ENCODE data around the gene NTSR2. TPM values are rescaled to one million over a fixed set of nuclear protein-coding genes. Genes with fewer than 3 reads are reported as not detected.

Gene NTSR2
- total and polyA plus RNA-seq, 2 experiments from 2014 or later, result 0.10 TPM; not detected in 1

DNA sequence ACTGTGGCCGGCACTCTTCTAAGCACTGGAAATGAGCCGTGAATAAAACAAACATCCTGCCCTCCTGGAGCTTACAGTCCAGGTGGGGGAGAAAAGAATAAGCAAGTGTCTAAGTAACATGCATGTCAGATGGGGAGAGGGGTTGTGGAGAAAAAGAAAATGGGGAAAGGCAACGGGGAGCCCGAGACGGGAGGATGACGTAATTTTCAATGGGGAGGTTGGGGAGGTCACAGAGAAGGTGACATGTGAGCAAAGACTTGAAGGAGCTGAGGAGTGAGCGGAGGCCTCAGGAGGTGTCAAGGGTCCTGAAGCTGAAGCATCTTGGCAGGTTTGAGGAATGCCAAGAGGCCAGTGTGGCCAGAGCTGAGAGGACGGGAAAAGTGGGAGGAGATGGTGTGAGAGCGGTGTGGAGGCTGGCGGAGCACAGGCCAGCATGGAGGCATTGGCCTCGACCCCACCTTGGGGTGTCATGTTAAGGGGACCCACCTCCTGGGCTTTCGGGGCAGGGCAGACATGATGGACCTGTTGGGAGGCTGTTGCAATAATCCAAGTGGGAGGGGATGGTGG, 15.0 kb upstream of the NTSR2 start (continued):
- TF ChIP-seq ZNF462 (CRISPR knock-in tag; IDR thresholded peaks at IDR 0.05) (no peak), EZH2phosphoT487 (IDR thresholded peaks at IDR 0.05; ENCODE audit: unreplicated experiment) (no peak), ZNF331 (CRISPR knock-in tag; IDR thresholded peaks at IDR 0.05; ENCODE audit: low read depth) (no peak), REST (IDR thresholded peaks at IDR 0.05; ENCODE audit: unreplicated experiment) (no peak)

GRCh38 chr2:11683966-11684365, 14.0 kb upstream of the NTSR2 start:
- no peak overlapping the region for H3K27ac Mint-ChIP-seq
- no peak for ATAC-seq
- H3K4me1 Mint-ChIP-seq, result peaks cover 38% of the 10 kb centered on the region
- Histone ChIP-seq H3K79me2 (replicated peaks; ENCODE audit: insufficient read depth) (no peaks in the 10 kb centered on the region), H3K27ac (ENCODE audit: low read depth) (no peak overlapping the region), H3K27me3 (ENCODE audit: insufficient read depth) (no peaks in the 10 kb centered on the region), H4K20me1 (replicated peaks; ENCODE audit: insufficient read depth) (no peaks in the 10 kb centered on the region), H2AFZ (peak overlapping the region; percentile 76; the same call in 1 of the 2 replicates), H3K9me2 (ENCODE audit: insufficient read depth) (no peaks in the 10 kb centered on the region), H3K4me3 (no peak overlapping the region), H3K4me2 (no peak overlapping the region), H3K4me1 (ENCODE audit: insufficient read depth) (peaks cover 10% of the 10 kb centered on the region; the same call in 1 of the 2 replicates), H3F3A (replicated peaks; ENCODE audit: low read depth) (no peaks in the 10 kb centered on the region), H3K36me3 (ENCODE audit: insufficient read depth) (no peaks in the 10 kb centered on the region)
- H3K27me3 Mint-ChIP-seq (ENCODE audit: insufficient read depth, low read depth, poor library complexity), result peaks cover 22% of the 10 kb centered on the region
- no peaks in the 10 kb centered on the region for H3K9me3 Mint-ChIP-seq
- no peaks in the 10 kb centered on the region; the same call in 2 of the 3 replicates for H3K36me3 Mint-ChIP-seq (ENCODE audit: low read depth)
- no peak overlapping the region for H3K4me3 Mint-ChIP-seq
- DNase-seq (ENCODE audit: low spot score), result no peak
- no peak for TF ChIP-seq ZNF462 (CRISPR knock-in tag; IDR thresholded peaks at IDR 0.05)
- no peak for TF ChIP-seq CREB1 (CRISPR knock-in tag; IDR thresholded peaks at IDR 0.05; ENCODE audit: low read depth)
- no peak for TF ChIP-seq EZH2phosphoT487 (IDR thresholded peaks at IDR 0.05; ENCODE audit: unreplicated experiment)
